Stimulated activated CD8-positive, alpha-beta memory T cell treated with anti-CD3 and anti-CD28 coated beads, Interleukin-4, amount 100 ng/mL, for 48 hours (primary cell): ENCODE measurements around the gene CSPG5.

ENCODE experiments used
- DNase-seq: peaks from one replicate; pipeline ENCODE4 v3.0.0-alpha.2; 2020

Gene CSPG5

GRCh38 chr3:47578691-47579632 is at the start of gene CSPG5:
Gene CSPG5 (minus strand): TSS chr3:47578865. CDS start chr3:47578693, 172 bp downstream.
- peak; percentile 40 for DNase-seq

GRCh38 chr3:47628426-47628825 is 49.8 kb upstream of the CSPG5 start:
- no peak for DNase-seq

GRCh38 chr3:47622671-47623461 is 44.2 kb upstream of the CSPG5 start:
- DNase-seq, result no peak

- no peak for DNase-seq
These were observed 38.7 kb upstream of the CSPG5 start for GRCh38 chr3:47617086-47618010.

- no peak for DNase-seq
These were observed 36.1 kb upstream of the CSPG5 start for GRCh38 chr3:47614788-47615187.

- no peak for DNase-seq
These were observed 35.1 kb upstream of the CSPG5 start for GRCh38 chr3:47613722-47614121.

GRCh38 chr3:47612879-47613278 is 34.2 kb upstream of the CSPG5 start:
- no peak for DNase-seq

- no peak for DNase-seq
These were observed 33.5 kb upstream of the CSPG5 start for GRCh38 chr3:47612178-47612577.

GRCh38 chr3:47611576-47611975 is 32.9 kb upstream of the CSPG5 start:
- no peak for DNase-seq

GRCh38 chr3:47610583-47610982 is 31.9 kb upstream of the CSPG5 start:
- DNase-seq, result no peak

GRCh38 chr3:47607335-47607734 is 28.7 kb upstream of the CSPG5 start:
- no peak for DNase-seq

- DNase-seq, result no peak
These were observed 27.5 kb upstream of the CSPG5 start for GRCh38 chr3:47606165-47606564.

- DNase-seq, result no peak
These were observed 27.0 kb upstream of the CSPG5 start for GRCh38 chr3:47605652-47606051.

GRCh38 chr3:47604145-47604544 is 25.5 kb upstream of the CSPG5 start:
- DNase-seq, result no peak

GRCh38 chr3:47603332-47603731 is 24.7 kb upstream of the CSPG5 start:
- no peak for DNase-seq

- DNase-seq, result no peak
These were observed 22.6 kb upstream of the CSPG5 start for GRCh38 chr3:47601281-47601680.

- no peak for DNase-seq
These were observed 16.1 kb upstream of the CSPG5 start for GRCh38 chr3:47594792-47595191.

GRCh38 chr3:47592066-47592795 is 13.6 kb upstream of the CSPG5 start:
- DNase-seq, result no peak

- no peak for DNase-seq
These were observed 11.6 kb upstream of the CSPG5 start for GRCh38 chr3:47590216-47590615.

GRCh38 chr3:47588587-47588986 is 9.9 kb upstream of the CSPG5 start:
- no peak for DNase-seq

- DNase-seq, result no peak
These were observed 9.4 kb upstream of the CSPG5 start for GRCh38 chr3:47588053-47588452.

GRCh38 chr3:47586746-47587145 is 8.1 kb upstream of the CSPG5 start:
- no peak for DNase-seq
